GM18870 (cell line): ENCODE measurements around the gene ZNF419.

ENCODE experiments used
- ATAC-seq: cut with Tn5 transposase; IDR thresholded peaks from one replicate; pipeline ENCODE4 v1.9.1; 2021; ENCODE audit warnings: moderate library complexity; ENCODE audit not compliant: unreplicated experiment

The ZNF419 gene

DNA sequence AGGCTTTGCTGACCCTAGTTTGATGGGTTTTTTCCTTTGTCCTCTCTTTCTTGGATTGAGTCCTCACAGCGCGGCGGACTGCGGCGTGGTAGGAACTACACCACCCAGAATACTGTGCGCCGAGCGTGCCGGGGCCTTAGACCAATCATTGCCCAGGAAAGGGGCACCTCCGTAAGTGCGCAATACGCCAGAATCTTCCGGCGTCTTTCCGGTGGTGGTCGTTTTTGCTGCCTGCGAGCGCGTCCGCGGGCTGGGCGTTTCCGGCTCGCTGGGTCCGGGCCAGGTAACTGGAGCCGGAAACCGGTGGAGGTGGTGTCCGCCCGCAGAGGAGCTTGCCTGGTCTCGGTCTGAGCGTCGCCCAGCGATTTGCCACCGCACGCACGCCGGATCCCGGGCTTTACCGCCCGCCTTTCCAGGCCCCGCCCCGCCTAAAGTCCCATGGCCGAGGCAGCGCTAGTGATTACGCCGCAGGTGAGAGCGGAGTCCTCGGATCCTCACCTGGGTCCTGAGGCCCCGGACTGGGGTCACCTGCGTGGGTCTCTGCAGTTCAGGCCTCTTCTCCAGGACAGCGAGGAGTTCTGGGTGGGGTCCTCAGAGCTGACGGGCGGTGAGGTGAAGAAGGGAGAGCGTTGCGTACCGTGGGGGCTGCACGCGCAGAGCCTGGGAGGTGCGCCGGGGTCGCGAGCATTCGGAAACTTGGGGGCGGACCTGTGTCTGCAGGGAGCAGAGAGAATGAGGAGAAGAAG, 39.8 kb downstream of the ZNF419 start, which contains the start of gene ZNF549:
Gene ZNF549 (plus strand): TSS at position 221 of the 746 bp plus-strand sequence. CDS start 218 bp downstream, at position 439.
- peak; percentile 97 for ATAC-seq

DNA sequence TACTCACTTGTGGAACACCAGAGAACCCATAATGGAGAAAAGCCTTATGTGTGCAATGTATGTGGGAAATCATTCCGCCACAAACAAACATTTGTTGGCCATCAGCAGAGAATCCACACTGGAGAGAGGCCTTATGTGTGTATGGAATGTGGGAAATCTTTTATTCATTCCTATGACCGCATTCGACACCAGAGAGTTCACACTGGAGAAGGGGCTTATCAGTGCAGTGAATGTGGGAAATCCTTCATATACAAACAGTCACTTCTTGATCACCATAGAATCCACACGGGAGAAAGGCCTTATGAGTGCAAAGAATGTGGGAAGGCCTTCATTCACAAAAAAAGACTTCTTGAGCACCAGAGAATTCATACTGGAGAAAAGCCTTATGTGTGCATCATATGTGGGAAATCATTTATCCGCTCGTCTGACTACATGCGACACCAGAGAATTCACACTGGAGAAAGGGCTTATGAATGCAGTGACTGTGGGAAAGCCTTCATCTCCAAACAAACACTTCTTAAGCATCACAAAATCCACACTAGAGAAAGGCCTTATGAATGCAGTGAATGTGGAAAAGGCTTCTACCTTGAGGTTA, 50.5 kb downstream of the ZNF419 start:
- ATAC-seq = no peak
